HL-60 (cell line): ENCODE results near the gene MDH1.

ENCODE experiments used
- DNase-seq, 2 experiments: peaks; one replicate each; pipeline ENCODE4 v3.0.0-alpha.2; 2010 to 2020; ENCODE audit warnings: low read depth in 1 of 2, low spot score in 1 of 2
- H3K27ac ChIP-seq: fragments of 250-450 bp; sonication (Bioruptor Pico); replicated peaks from 2 replicates; pipeline ENCODE4 v1.5.1; 2020; ENCODE audit warnings: mild to moderate bottlenecking, moderate library complexity
- H3K27me3 ChIP-seq: fragments of 250-450 bp; sonication (Bioruptor Pico); 2 replicates; pipeline ENCODE4 v1.5.1; 2021; ENCODE audit warnings: mild to moderate bottlenecking, moderate library complexity; ENCODE audit not compliant: insufficient read depth, poor library complexity, severe bottlenecking
- H3K4me3 ChIP-seq: replicated peaks from 2 replicates; pipeline ENCODE4 v1.5.1; 2011; ENCODE audit warnings: mild to moderate bottlenecking, control low read depth, low read length; ENCODE audit not compliant: insufficient read depth
- CTCF ChIP-seq: IDR thresholded peaks from one replicate; pipeline ENCODE4 v1.5.1; 2011; ENCODE audit warnings: low read length, control low read depth, inconsistent platforms; ENCODE audit not compliant: insufficient read depth
- GABPA ChIP-seq: IDR thresholded peaks from 2 replicates; pipeline ENCODE4 v1.6.1; 2012; ENCODE audit warnings: low read depth
- POLR2AphosphoS5 ChIP-seq: IDR thresholded peaks from 2 replicates; pipeline ENCODE4 v1.6.1; 2012; ENCODE audit warnings: low read depth
- REST ChIP-seq: IDR thresholded peaks from 2 replicates; pipeline ENCODE4 v1.6.1; 2012; ENCODE audit warnings: low read depth; ENCODE audit not compliant: insufficient replicate concordance
- SPI1 ChIP-seq: IDR thresholded peaks from 2 replicates; pipeline ENCODE4 v1.6.1; 2012; ENCODE audit warnings: low read depth, mild to moderate bottlenecking, borderline replicate concordance

Gene MDH1

GRCh38 chr2:63643486-63643885, 54.7 kb downstream of the MDH1 start:
- Histone ChIP-seq H3K4me3 (no peak overlapping the region), H3K27me3 (no peaks in the 10 kb centered on the region), H3K27ac (no peak overlapping the region)
- no peak for DNase-seq
- TF ChIP-seq SPI1 (no peak), REST (no peak), GABPA (no peak), POLR2AphosphoS5 (no peak)

GRCh38 chr2:63648632-63649031, 59.9 kb downstream of the MDH1 start:
- no peak for DNase-seq
- TF ChIP-seq SPI1 (no peak), REST (no peak), POLR2AphosphoS5 (no peak), GABPA (no peak), CTCF (no peak)
- no peak overlapping the region for H3K4me3 ChIP-seq
- H3K27ac ChIP-seq, result no peak overlapping the region
- H3K27me3 ChIP-seq, result no peaks in the 10 kb centered on the region

GRCh38 chr2:63649829-63650228, 61.1 kb downstream of the MDH1 start:
- no peak overlapping the region for H3K27ac ChIP-seq

More at GRCh38 chr2:63649829-63650228, 61.1 kb downstream of the MDH1 start:
- DNase-seq, result no peak
- Histone ChIP-seq H3K27me3 (no peaks in the 10 kb centered on the region), H3K4me3 (no peak overlapping the region)
- TF ChIP-seq GABPA, result no peak
- no peak for TF ChIP-seq REST
- TF ChIP-seq POLR2AphosphoS5, result no peak
- TF ChIP-seq CTCF, result no peak
- no peak for TF ChIP-seq SPI1
